Head of caudate nucleus (tissue), 42 donors: ENCODE measurements around the gene IL15RA.

Experiments used
- DNase-seq, 42 donors: peaks; one replicate each; pipeline versions ENCODE4 v3.0.0 to v3.0.0-alpha.2; 2020 to 2021; ENCODE audit warnings: mixed read lengths in 7 of 42
- intact Hi-C: fragments of 100-400 bp; cut with DNase I; formaldehyde crosslinking; loops from one replicate; pipeline ENCODE4 v1.15.0; 2022

IL15RA gene, protein sequence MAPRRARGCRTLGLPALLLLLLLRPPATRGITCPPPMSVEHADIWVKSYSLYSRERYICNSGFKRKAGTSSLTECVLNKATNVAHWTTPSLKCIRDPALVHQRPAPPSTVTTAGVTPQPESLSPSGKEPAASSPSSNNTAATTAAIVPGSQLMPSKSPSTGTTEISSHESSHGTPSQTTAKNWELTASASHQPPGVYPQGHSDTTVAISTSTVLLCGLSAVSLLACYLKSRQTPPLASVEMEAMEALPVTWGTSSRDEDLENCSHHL

GRCh38 chr10:5977471-5978229, at the start of gene IL15RA:
Gene IL15RA (minus strand): TSS chr10:5977543. CDS start chr10:5977492, 51 bp downstream.
- intact Hi-C loops = no loop called here
- peak in 35 of 42 donors; percentile 20 to 83 (median 41) for DNase-seq

- intact Hi-C loops = no loop called here
- peak in 1 of 42 donors; percentile 4 for DNase-seq
These were observed 48.4 kb upstream of the IL15RA start for GRCh38 chr10:6025683-6026255.

GRCh38 chr10:6024334-6024682, 47.0 kb upstream of the IL15RA start:
- DNase-seq = peak in 1 of 42 donors; percentile 18
- intact Hi-C loops = no loop called here

DNA sequence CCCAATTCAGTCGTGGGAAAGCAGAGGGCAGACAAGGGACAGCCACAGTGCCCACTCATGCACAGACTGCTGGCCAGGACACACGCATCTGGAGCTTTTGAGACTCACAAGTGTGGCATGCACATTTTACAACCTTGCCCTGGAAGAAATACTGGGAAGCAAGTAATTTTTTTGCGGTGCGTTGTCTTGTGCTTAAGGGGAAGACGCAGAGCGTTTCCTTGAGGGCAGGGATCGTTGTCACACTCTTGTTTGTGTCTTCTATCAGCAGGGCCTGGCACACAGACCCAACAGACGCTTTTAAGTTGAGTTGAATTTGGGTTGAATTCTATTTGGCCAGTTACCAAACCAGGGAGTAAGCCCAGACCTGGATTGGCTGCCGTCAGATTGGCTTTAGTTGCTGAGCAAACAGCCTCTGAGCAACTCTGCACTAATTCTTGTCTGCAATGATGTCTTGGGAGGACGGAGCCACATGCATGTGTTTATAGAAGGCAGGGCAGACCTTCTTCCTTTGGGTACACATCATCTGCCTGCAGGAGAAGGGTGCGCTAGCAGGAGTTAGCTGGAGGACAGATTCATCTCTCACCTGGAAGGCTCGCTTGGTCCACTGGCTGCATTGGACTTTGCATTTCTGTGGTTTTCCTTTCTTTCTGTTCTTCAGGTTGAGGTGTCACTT, 46.5 kb upstream of the IL15RA start:
- DNase-seq = peak in 1 of 42 donors; percentile 38
- intact Hi-C loops = no loop called here

DNA sequence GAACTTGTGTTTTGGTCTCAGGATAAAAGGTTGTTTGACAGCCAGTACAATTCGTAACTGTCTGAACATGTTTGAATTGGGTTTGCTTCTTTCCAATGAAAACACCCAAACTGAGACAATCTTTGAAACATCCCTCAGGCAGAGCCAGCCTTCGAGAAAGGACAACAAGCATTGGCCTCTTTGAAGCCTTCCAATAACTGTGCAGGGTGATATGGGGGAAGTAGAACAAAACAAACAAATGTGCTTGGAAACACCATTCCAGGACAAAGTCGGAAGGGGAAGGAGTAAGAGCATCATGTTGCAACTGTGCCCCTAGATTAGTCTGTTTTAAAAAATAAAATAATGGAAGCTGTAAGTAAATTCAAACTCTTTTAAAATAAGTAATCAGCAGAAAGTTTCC, 45.3 kb upstream of the IL15RA start:
- intact Hi-C loops = no loop called here
- peak in 1 of 42 donors; percentile 3 for DNase-seq

DNA sequence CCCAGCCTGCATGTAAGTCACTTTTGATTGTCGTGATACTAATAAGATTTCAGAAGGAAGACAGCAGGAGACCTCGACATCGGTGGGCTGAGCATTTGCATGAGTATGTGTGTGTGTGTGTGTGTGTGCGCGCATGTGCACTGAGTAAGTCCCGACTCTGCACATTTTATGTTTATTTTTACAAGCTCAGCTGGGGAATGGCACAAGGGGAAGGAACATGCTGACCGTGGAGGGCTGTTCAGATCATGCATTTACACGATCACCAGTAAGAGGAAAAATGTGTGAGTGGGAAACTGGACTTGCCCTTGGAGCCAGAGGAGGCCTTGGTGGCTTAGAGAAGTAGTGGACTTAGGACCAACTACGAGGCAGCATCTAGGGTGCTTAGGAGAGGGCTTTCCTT, 43.5 kb upstream of the IL15RA start:
- intact Hi-C loops = no loop called here
- DNase-seq = peak in 1 of 42 donors; percentile 19

DNA sequence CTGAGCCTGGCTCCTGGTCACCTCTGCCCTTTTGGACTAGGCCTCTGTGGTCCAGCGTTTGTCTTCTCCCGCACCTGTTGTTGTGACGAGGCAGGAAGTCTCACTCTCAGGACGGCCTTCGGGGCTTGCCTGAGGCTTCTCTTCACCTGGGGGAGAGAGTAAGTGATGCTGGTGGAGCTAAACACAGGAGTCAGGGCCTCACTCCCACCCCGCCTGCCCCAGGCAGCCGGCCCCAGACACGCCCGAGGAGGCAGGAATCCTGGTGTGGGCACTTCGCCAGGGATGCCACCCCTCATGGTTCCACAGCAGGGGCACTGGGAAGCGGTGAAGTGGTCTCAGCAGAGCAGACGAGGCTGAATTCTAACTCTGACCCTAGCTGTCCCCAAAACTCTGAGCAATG, 42.5 kb upstream of the IL15RA start:
- intact Hi-C loops = loop anchor here (10.0 kb wide), 1 partner anchor 65 kb away; the partner anchor contains the start of gene RBM17
- DNase-seq = no peak

GRCh38 chr10:6019010-6019782, 41.9 kb upstream of the IL15RA start:
- intact Hi-C loops = loop anchor here (10.0 kb wide), 1 partner anchor 66 kb away; the partner anchor contains the start of gene RBM17

DNA sequence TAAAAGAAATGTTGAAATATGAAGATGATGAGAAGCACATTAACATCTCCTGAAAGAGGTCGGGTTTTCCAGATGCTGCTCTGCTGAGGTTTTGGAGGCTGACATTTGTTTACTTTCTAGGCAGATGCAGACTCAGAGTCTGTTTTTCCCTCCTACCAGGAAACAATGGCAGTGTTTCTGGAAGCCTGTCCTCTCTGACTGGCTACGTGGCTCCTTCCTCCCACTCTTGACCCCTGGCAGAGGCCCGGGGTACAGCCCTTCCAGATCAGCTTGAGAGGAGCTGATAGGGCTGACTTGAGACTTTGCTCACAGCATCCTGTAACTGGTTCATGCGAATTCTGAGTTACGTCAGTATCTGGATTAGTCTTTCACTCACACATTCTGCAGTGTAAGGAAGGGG, 41.1 kb upstream of the IL15RA start:
- intact Hi-C loops = loop anchor here (10.0 kb wide), 1 partner anchor 66 kb away; the partner anchor contains the start of gene RBM17
- no peak for DNase-seq

More at GRCh38 chr10:6019010-6019782, 41.9 kb upstream of the IL15RA start:
- no peak for DNase-seq

GRCh38 chr10:6017781-6018354, 40.5 kb upstream of the IL15RA start:
- intact Hi-C loops = loop anchor here (10.0 kb wide), 1 partner anchor 67 kb away; the partner anchor contains the start of gene RBM17

DNA sequence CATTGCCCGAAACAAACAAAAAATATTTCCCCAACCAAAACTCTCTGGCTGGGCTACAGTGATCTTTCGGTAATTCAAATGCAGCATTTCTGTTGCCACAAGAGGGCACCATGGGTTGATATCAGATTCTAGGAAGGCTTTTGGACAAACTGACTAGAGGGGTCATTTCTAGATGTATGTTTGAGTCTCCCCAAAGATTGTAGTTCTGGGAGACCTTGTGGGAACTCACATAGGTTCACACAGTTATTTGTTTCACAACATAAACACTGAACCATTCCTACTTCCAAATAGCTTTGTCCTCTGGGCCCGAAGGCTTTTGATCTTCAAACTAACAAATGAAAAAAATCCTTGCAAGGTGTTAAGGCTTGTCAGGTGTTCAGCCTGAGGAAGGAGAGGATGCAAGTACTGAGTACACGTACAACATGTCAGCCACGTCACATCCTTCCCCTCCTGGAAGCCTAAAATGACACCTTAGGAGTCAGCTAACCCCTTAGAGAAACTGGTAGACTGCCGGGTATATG, 37.0 kb upstream of the IL15RA start:
- intact Hi-C loops = loop anchor here (10.0 kb wide), 1 partner anchor 70 kb away; the partner anchor contains the start of gene RBM17

More at GRCh38 chr10:6017781-6018354, 40.5 kb upstream of the IL15RA start:
- no peak for DNase-seq

DNA sequence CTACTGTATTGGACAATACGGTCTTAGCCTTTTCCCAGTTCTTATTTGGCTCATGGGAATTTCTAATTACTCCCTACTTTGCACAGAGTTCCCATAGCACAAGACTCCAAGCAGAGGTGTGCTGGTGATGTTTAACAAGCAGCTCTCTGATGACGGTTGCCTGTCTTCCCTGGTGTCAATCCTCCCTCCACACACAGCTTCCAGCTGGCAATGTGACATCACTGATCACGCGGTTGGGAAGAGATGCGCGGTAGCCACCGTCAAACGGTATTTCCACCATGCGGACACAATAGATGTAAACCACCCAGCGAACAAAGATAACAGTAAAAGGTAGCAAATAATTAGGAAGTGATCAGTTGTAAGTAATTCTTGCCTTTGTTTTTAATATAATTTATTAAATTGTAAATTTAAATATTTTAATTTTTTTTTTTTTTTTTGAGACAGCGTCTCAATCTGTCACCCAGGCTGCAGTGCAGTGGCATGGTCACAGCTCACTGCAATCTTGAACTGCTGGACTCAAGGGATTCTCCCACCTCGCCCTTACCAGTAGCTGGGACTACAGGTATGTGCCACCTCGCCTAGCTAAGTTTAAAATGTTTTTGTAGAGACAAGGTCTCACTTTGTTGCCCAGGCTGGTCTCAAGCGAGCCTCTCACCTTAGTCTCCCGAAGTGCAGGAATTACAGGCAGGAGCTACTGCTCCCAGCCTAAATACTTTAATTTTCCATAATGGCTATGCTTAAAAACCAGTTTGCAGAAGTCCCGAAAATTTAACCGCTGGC, 36.3 kb upstream of the IL15RA start:
- peak in 1 of 42 donors; percentile 34 for DNase-seq
- intact Hi-C loops = loop anchor here (10.0 kb wide), 1 partner anchor 71 kb away; the partner anchor contains the start of gene RBM17

More for the DNA sequence above, 37.0 kb upstream of the IL15RA start:
- peak in 36 of 42 donors; percentile 8 to 86 (median 59) for DNase-seq

DNA sequence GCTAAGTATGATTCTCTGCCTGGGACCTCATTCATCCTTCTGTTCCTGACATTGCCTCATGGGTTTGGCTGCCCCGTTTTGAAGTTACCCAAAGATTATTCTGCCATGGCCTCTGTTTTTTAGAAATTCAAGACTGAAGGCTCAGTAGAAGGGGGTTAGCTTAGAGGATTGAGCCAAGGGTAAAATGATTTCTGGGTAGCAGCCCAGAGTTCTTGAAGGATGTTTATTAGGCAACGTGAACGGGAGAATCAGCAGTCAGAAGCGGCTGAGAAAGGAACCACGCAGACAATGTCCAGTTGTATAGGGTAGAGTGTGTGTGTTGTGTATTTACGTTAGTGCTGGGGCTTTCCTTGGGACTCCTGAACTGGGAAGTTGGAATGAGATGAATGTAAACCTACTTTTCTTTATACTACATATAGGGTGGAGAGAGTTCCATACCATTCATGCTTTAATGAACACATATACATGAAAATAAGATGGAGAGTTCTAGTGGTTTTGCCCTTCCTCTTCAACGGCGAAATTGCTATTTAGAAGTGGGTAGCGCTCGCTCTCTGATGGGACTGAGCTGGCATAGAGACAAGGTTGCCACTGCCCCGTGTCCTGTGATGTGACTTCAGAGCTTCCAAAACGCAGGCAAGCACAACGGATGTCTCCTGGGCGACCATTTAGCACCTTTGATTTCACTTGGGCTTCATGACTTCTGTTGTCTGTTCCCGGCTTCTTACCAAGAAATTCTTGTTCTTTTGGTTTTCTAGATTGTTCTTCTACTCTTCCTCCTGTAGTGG, 35.0 kb upstream of the IL15RA start:
- intact Hi-C loops = loop anchor here (10.0 kb wide), 1 partner anchor 72 kb away; the partner anchor contains the start of gene RBM17
- DNase-seq = no peak

- no peak for DNase-seq
These were observed 34.2 kb upstream of the IL15RA start for GRCh38 chr10:6011558-6011957.

DNA sequence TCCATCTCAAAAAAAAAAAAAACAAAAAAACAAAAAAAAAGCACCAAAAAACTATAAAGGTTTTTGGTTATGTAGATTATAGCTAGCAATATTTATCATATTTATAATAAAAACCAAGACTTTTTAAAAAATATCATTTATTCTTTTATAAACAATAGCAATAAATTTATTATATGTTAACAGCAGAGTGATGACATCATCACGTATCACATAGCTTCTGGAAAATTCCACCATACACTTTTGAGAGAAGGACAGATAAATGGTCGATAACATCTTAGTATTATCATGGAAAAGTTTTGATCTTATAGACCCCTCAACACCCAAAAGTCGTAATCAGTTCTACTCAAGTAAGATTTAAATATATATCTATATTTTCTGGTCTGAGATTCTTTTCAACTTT, 33.2 kb upstream of the IL15RA start:
- DNase-seq = no peak
- intact Hi-C loops = loop anchor here (10.0 kb wide), 1 partner anchor 74 kb away; the partner anchor contains the start of gene RBM17

More at GRCh38 chr10:6011558-6011957, 34.2 kb upstream of the IL15RA start:
- intact Hi-C loops = loop anchor here (10.0 kb wide), 1 partner anchor 73 kb away; the partner anchor contains the start of gene RBM17

DNA sequence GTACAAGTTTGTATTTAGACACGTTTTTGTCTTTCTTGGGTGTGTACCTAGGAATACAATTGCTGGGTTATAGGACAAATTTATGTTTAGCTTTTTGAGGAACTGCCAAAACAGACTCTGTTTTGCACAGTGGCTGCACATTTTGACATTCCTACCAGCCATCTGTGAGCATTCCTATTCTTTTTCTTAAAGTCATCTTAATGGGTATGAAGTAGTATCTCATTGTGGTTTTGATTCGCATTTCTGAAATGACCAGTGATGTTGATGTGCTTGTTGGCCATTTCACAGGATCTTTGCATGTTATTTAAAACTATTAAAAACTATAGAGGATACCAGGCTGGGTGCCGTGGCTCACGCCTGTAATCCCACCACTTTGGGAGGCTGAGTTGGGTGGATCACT, 32.6 kb upstream of the IL15RA start:
- intact Hi-C loops = loop anchor here (10.0 kb wide), 1 partner anchor 75 kb away; the partner anchor contains the start of gene RBM17

More for the DNA sequence above, 32.6 kb upstream of the IL15RA start:
- no peak for DNase-seq
